ENCODE measurements around the gene VSTM4.

The VSTM4 gene

GRCh38 chr10:49062229-49062628 is 53.1 kb downstream of the VSTM4 start:
- Histone ChIP-seq H3K36me3 (ENCODE audit: control insufficient read depth in 1 of 2, insufficient read depth in 2 of 2, low read length in 2 of 2) (peaks cover 0 to 9% of the 10 kb centered on the region in 2 donors), H3K4me3 (ENCODE audit: low read depth in 1 of 2, low read length in 2 of 2) (no peak overlapping the region), H3K27me3 (ENCODE audit: low read depth, low read length) (no peaks in the 10 kb centered on the region), H3K4me1 (ENCODE audit: control insufficient read depth in 1 of 2, insufficient read depth in 2 of 2, low read length in 2 of 2) (peaks cover 0 to 5% of the 10 kb centered on the region in 2 donors), H3K9me3 (ENCODE audit: control insufficient read depth in 1 of 2, low read length in 2 of 2) (peaks cover 0 to 4% of the 10 kb centered on the region in 2 donors), H3K27ac (ENCODE audit: low read length) (no peak overlapping the region)

DNA sequence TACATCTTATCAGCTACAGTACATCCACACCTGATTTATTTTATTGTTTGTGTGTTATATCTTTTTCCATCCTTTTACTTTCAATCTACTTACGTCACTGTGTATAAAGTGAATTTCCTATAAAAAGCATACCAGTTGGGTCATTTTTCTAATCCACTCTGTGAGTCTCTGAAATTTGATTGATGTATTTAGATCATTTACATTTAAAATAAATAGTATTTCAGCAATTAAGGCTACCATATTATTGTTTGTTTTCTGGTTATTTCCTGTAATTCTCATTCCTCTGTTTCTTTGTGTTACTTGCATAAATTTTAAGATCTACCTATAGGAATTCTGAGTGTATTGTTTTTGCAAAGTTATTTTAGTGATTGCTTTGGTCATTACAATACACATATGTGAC is 53.7 kb downstream of the VSTM4 start:
- peaks cover 0 to 4% of the 10 kb centered on the region in 2 donors for H3K9me3 ChIP-seq (ENCODE audit: control insufficient read depth in 1 of 2, low read length in 2 of 2)
- H3K36me3 ChIP-seq (ENCODE audit: control insufficient read depth in 1 of 2, insufficient read depth in 2 of 2, low read length in 2 of 2) = peaks cover 0 to 9% of the 10 kb centered on the region in 2 donors
- no peak overlapping the region for H3K4me3 ChIP-seq (ENCODE audit: low read depth in 1 of 2, low read length in 2 of 2)
- no peaks in the 10 kb centered on the region for H3K27me3 ChIP-seq (ENCODE audit: low read depth, low read length)
- peaks cover 0 to 5% of the 10 kb centered on the region in 2 donors for H3K4me1 ChIP-seq (ENCODE audit: control insufficient read depth in 1 of 2, insufficient read depth in 2 of 2, low read length in 2 of 2)
- no peak overlapping the region for H3K27ac ChIP-seq (ENCODE audit: low read length)

DNA sequence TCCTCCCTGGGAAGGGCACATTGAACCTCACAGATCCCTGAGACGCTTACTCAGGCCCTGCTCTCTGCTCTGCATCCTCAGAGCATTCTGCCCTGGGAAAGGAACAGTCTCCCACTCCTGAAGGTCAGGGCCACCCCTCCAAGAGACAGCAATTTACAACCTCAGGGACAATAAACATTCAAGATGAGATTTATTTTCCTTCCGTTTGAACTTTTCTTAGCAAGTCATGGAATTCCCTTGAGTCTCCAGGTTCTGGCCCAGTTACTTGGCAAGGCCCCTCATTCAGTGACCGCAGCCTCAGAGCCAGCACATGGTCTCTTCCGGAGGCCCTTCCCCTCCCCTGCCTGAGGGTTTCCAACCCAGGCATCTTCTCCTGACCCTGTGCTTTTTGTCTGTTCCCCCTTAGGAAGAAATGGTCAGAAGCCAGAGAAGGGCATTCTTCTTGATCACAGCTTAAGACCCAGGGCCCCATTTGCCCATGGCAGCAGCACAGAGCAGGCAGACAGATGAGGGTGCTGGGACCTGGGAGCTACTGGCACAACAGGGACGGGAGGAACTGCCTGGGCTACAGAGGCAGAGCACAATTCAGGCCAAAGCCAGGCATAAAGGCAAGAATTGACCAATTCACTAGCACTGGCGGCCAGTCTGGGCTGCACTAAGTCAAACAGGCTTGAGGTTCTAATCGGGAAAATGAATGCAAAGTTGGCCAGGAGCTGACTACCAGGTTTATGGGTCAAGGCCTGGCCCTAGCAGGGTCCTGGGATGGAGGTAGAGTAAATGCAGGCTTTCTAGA is 56.7 kb downstream of the VSTM4 start:
- Histone ChIP-seq H3K4me3 (ENCODE audit: low read depth in 1 of 2, low read length in 2 of 2) (no peak overlapping the region), H3K36me3 (ENCODE audit: control insufficient read depth in 1 of 2, insufficient read depth in 2 of 2, low read length in 2 of 2) (peaks cover 0 to 1% of the 10 kb centered on the region in 2 donors), H3K27me3 (ENCODE audit: low read depth, low read length) (no peaks in the 10 kb centered on the region), H3K9me3 (ENCODE audit: control insufficient read depth in 1 of 2, low read length in 2 of 2) (peaks cover 0 to 4% of the 10 kb centered on the region in 2 donors), H3K27ac (ENCODE audit: low read length) (no peak overlapping the region), H3K4me1 (ENCODE audit: control insufficient read depth in 1 of 2, insufficient read depth in 2 of 2, low read length in 2 of 2) (peaks cover 0 to 5% of the 10 kb centered on the region in 2 donors)

GRCh38 chr10:49057231-49057880 is 58.0 kb downstream of the VSTM4 start:
- H3K4me3 ChIP-seq (ENCODE audit: low read depth in 1 of 2, low read length in 2 of 2) = no peak overlapping the region
- H3K27ac ChIP-seq (ENCODE audit: low read length) = no peak overlapping the region
- H3K9me3 ChIP-seq (ENCODE audit: control insufficient read depth in 1 of 2, low read length in 2 of 2) = peaks cover 0 to 3% of the 10 kb centered on the region in 2 donors
- H3K4me1 ChIP-seq (ENCODE audit: control insufficient read depth in 1 of 2, insufficient read depth in 2 of 2, low read length in 2 of 2) = peaks cover 0 to 11% of the 10 kb centered on the region in 2 donors
- H3K27me3 ChIP-seq (ENCODE audit: low read depth, low read length) = no peaks in the 10 kb centered on the region
- no peaks in the 10 kb centered on the region for H3K36me3 ChIP-seq (ENCODE audit: control insufficient read depth in 1 of 2, insufficient read depth in 2 of 2, low read length in 2 of 2)

GRCh38 chr10:49056356-49056755 is 59.0 kb downstream of the VSTM4 start:
- no peak overlapping the region for H3K27ac ChIP-seq (ENCODE audit: low read length)
- no peaks in the 10 kb centered on the region for H3K9me3 ChIP-seq (ENCODE audit: control insufficient read depth in 1 of 2, low read length in 2 of 2)
- H3K4me3 ChIP-seq (ENCODE audit: low read depth in 1 of 2, low read length in 2 of 2) = no peak overlapping the region
- peaks cover 0 to 11% of the 10 kb centered on the region in 2 donors for H3K4me1 ChIP-seq (ENCODE audit: control insufficient read depth in 1 of 2, insufficient read depth in 2 of 2, low read length in 2 of 2)
- no peaks in the 10 kb centered on the region for H3K27me3 ChIP-seq (ENCODE audit: low read depth, low read length)
- no peaks in the 10 kb centered on the region for H3K36me3 ChIP-seq (ENCODE audit: control insufficient read depth in 1 of 2, insufficient read depth in 2 of 2, low read length in 2 of 2)

- Histone ChIP-seq H3K9me3 (ENCODE audit: control insufficient read depth in 1 of 2, low read length in 2 of 2) (no peaks in the 10 kb centered on the region), H3K27me3 (ENCODE audit: low read depth, low read length) (no peaks in the 10 kb centered on the region), H3K27ac (ENCODE audit: low read length) (no peak overlapping the region), H3K4me3 (ENCODE audit: low read depth in 1 of 2, low read length in 2 of 2) (no peak overlapping the region), H3K36me3 (ENCODE audit: control insufficient read depth in 1 of 2, insufficient read depth in 2 of 2, low read length in 2 of 2) (no peaks in the 10 kb centered on the region), H3K4me1 (ENCODE audit: control insufficient read depth in 1 of 2, insufficient read depth in 2 of 2, low read length in 2 of 2) (peaks cover 0 to 11% of the 10 kb centered on the region in 2 donors)
Observed at GRCh38 chr10:49055221-49055849, 60.0 kb downstream of the VSTM4 start.

- Histone ChIP-seq H3K4me1 (ENCODE audit: control insufficient read depth in 1 of 2, insufficient read depth in 2 of 2, low read length in 2 of 2) (peaks cover 0 to 11% of the 10 kb centered on the region in 2 donors), H3K27me3 (ENCODE audit: low read depth, low read length) (no peaks in the 10 kb centered on the region), H3K36me3 (ENCODE audit: control insufficient read depth in 1 of 2, insufficient read depth in 2 of 2, low read length in 2 of 2) (no peaks in the 10 kb centered on the region), H3K27ac (ENCODE audit: low read length) (no peak overlapping the region), H3K4me3 (ENCODE audit: low read depth in 1 of 2, low read length in 2 of 2) (no peak overlapping the region), H3K9me3 (ENCODE audit: control insufficient read depth in 1 of 2, low read length in 2 of 2) (no peaks in the 10 kb centered on the region)
Observed at GRCh38 chr10:49054753-49055152, 60.6 kb downstream of the VSTM4 start.

DNA sequence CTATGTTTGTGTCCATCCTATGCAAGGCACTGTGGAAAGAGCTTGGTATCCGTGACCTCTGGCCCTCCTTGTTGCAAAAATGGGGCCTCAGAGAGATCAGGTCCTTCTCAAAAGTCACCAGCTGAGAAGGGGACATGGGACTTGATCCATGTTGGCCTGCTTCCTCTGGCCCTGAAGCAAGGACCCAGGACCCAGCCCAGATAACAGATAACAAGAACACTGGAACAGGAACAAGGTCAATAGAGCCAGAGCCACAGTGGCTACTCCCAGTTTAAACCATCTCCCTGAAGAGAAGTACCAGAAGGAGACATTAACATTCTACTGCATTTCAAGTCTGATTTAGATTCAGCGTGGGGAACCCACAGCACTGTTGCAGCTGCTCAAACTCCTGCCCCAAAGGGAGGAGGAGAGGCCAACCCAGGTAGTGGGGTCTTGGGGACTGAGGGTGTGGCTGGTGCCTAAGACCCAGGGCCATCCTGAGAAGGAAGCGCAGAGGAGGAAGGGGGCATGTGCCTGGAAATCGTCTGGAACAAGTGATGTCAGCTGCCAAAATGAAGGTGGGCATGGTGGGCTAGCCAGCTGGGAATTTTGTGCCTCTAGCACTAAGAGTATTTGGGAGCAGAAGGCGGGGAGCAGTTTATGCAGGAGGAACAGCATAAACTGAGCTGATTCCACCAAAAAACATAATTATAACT is 61.2 kb downstream of the VSTM4 start:
- Histone ChIP-seq H3K4me1 (ENCODE audit: control insufficient read depth in 1 of 2, insufficient read depth in 2 of 2, low read length in 2 of 2) (peaks cover 0 to 11% of the 10 kb centered on the region in 2 donors), H3K27me3 (ENCODE audit: low read depth, low read length) (no peaks in the 10 kb centered on the region)

GRCh38 chr10:49053053-49053997 is 62.0 kb downstream of the VSTM4 start:
- no peak overlapping the region for H3K4me3 ChIP-seq (ENCODE audit: low read depth in 1 of 2, low read length in 2 of 2)
- no peaks in the 10 kb centered on the region for H3K9me3 ChIP-seq (ENCODE audit: control insufficient read depth in 1 of 2, low read length in 2 of 2)
- no peak overlapping the region for H3K27ac ChIP-seq (ENCODE audit: low read length)
- H3K27me3 ChIP-seq (ENCODE audit: low read depth, low read length) = no peaks in the 10 kb centered on the region
- peaks cover 0 to 6% of the 10 kb centered on the region in 2 donors for H3K4me1 ChIP-seq (ENCODE audit: control insufficient read depth in 1 of 2, insufficient read depth in 2 of 2, low read length in 2 of 2)
- no peaks in the 10 kb centered on the region for H3K36me3 ChIP-seq (ENCODE audit: control insufficient read depth in 1 of 2, insufficient read depth in 2 of 2, low read length in 2 of 2)

More for the DNA sequence above, 61.2 kb downstream of the VSTM4 start:
- no peaks in the 10 kb centered on the region for H3K36me3 ChIP-seq (ENCODE audit: control insufficient read depth in 1 of 2, insufficient read depth in 2 of 2, low read length in 2 of 2)
- H3K9me3 ChIP-seq (ENCODE audit: control insufficient read depth in 1 of 2, low read length in 2 of 2) = no peaks in the 10 kb centered on the region
- H3K27ac ChIP-seq (ENCODE audit: low read length) = no peak overlapping the region
- H3K4me3 ChIP-seq (ENCODE audit: low read depth in 1 of 2, low read length in 2 of 2) = no peak overlapping the region

DNA sequence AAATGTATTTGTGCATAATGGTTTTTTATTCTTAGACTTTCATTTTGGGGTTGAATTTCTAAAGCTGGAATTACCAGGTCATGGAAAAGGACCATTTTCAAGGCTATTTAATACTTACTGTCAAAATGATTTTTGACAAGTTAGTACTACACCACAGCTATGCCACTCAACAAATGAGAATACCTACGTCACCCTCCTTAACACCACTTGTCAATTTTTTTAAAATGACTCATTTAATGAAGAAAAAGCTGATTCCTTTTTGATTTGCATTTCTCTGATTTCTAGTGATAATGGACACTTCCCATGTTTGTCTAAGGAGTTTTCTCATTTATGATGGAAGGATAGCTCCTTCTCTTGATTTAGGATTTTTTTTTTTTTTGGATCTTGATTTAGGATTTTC is 63.3 kb downstream of the VSTM4 start:
- Histone ChIP-seq H3K4me1 (ENCODE audit: control insufficient read depth in 1 of 2, insufficient read depth in 2 of 2, low read length in 2 of 2) (peaks cover 0 to 6% of the 10 kb centered on the region in 2 donors), H3K27ac (ENCODE audit: low read length) (no peak overlapping the region), H3K4me3 (ENCODE audit: low read depth in 1 of 2, low read length in 2 of 2) (no peak overlapping the region), H3K9me3 (ENCODE audit: control insufficient read depth in 1 of 2, low read length in 2 of 2) (no peaks in the 10 kb centered on the region), H3K27me3 (ENCODE audit: low read depth, low read length) (no peaks in the 10 kb centered on the region), H3K36me3 (ENCODE audit: control insufficient read depth in 1 of 2, insufficient read depth in 2 of 2, low read length in 2 of 2) (peaks cover 0 to 8% of the 10 kb centered on the region in 2 donors)

Data from muscle layer of duodenum (tissue), 2 donors.